Liver (tissue), 9 donors: ENCODE results near the gene PGLYRP2. TPM values are rescaled to one million over a fixed set of nuclear protein-coding genes. Genes with fewer than 3 reads are reported as not detected.

Experiments used
- DNase-seq: peaks from one replicate; pipeline ENCODE4 v3.0.0-alpha.2; 2017; ENCODE audit warnings: low spot score
- H3K27ac ChIP-seq, 2 donors: one replicate each; pipeline ENCODE4 v1.7.0; 2013; ENCODE audit warnings: inconsistent platforms in 2 of 2, low read length in 2 of 2, control low read depth in 1 of 2, low read depth in 1 of 2, mild to moderate bottlenecking in 1 of 2
- H3K27me3 ChIP-seq, 4 donors: one replicate each; pipeline versions ENCODE4 v1.6.1 to v1.7.0; 2013; ENCODE audit warnings: low read length in 3 of 4, inconsistent platforms in 1 of 4, mild to moderate bottlenecking in 1 of 4, moderate library complexity in 1 of 4; ENCODE audit not compliant: control insufficient read depth in 4 of 4, insufficient read depth in 4 of 4
- H3K36me3 ChIP-seq, 4 donors: one replicate each; pipeline versions ENCODE4 v1.6.1 to v1.7.0; 2013; ENCODE audit warnings: low read length in 3 of 4, mild to moderate bottlenecking in 3 of 4, low read depth in 1 of 4, moderate library complexity in 1 of 4; ENCODE audit not compliant: control insufficient read depth in 4 of 4, insufficient read depth in 3 of 4
- H3K4me1 ChIP-seq, 4 donors: one replicate each; pipeline versions ENCODE4 v1.6.1 to v1.7.0; 2013; ENCODE audit warnings: low read length in 3 of 4, mild to moderate bottlenecking in 3 of 4, moderate library complexity in 1 of 4; ENCODE audit not compliant: control insufficient read depth in 4 of 4, insufficient read depth in 4 of 4
- H3K4me3 ChIP-seq, 3 donors: one replicate each; pipeline versions ENCODE4 v1.6.1 to v1.7.0; 2013; ENCODE audit warnings: low read length in 3 of 3, control low read depth in 1 of 3, low read depth in 1 of 3, mild to moderate bottlenecking in 1 of 3
- H3K9ac ChIP-seq, 2 donors: one replicate each; pipeline ENCODE4 v1.7.0; 2013; ENCODE audit warnings: low read length in 2 of 2, mild to moderate bottlenecking in 2 of 2, moderate library complexity in 2 of 2, control low read depth in 1 of 2, low read depth in 1 of 2
- H3K9me3 ChIP-seq, 4 donors: one replicate each; pipeline versions ENCODE4 v1.6.1 to v1.7.0; 2013; ENCODE audit warnings: low read length in 3 of 4; ENCODE audit not compliant: control insufficient read depth in 4 of 4
- EGR1 ChIP-seq, 2 donors: IDR thresholded peaks; 2 replicates each; pipeline ENCODE4 v1.6.1; 2016 to 2018; ENCODE audit warnings: antibody characterized with exemption in 2 of 2, low read depth in 2 of 2
- FOXA1 ChIP-seq: IDR thresholded peaks from 2 replicates; pipeline ENCODE4 v1.6.1; 2016; ENCODE audit warnings: antibody characterized with exemption
- FOXA2 ChIP-seq: IDR thresholded peaks from 2 replicates; pipeline ENCODE4 v1.6.1; 2016; ENCODE audit warnings: antibody characterized with exemption
- GABPA ChIP-seq, 2 donors: IDR thresholded peaks in 1 of 2; conservative IDR thresholded peaks in 1 of 2; 2 replicates each; pipeline ENCODE4 v1.6.1; 2016; ENCODE audit warnings: antibody characterized with exemption in 2 of 2, mild to moderate bottlenecking in 1 of 2, moderate library complexity in 1 of 2
- HNF4A ChIP-seq, 2 donors: conservative IDR thresholded peaks; 2 replicates each; pipeline ENCODE4 v1.6.1; 2016; ENCODE audit warnings: antibody characterized with exemption in 2 of 2, mild to moderate bottlenecking in 2 of 2
- HNF4G ChIP-seq: IDR thresholded peaks from 2 replicates; pipeline ENCODE4 v1.6.1; 2016; ENCODE audit warnings: antibody characterized with exemption
- JUND ChIP-seq, 2 donors: IDR thresholded peaks; 2 replicates each; pipeline ENCODE4 v1.6.1; 2016; ENCODE audit warnings: antibody characterized with exemption in 2 of 2
- NR2F2 ChIP-seq: IDR thresholded peaks from 2 replicates; pipeline ENCODE4 v1.6.1; 2016; ENCODE audit warnings: antibody characterized with exemption
- RAD21 ChIP-seq, 2 donors: IDR thresholded peaks; 2 replicates each; pipeline ENCODE4 v1.6.1; 2016; ENCODE audit warnings: antibody characterized with exemption in 2 of 2, mild to moderate bottlenecking in 2 of 2
- RXRA ChIP-seq, 2 donors: IDR thresholded peaks; 2 replicates each; pipeline ENCODE4 v1.6.1; 2017 to 2018; ENCODE audit warnings: antibody characterized with exemption in 2 of 2, mild to moderate bottlenecking in 1 of 2
- SP1 ChIP-seq: IDR thresholded peaks from 2 replicates; pipeline ENCODE4 v1.6.1; 2018; ENCODE audit warnings: antibody characterized with exemption, mild to moderate bottlenecking
- TAF1 ChIP-seq: conservative IDR thresholded peaks from 2 replicates; pipeline ENCODE4 v1.6.1; 2016; ENCODE audit warnings: antibody characterized with exemption, mild to moderate bottlenecking
- YY1 ChIP-seq: IDR thresholded peaks from 2 replicates; pipeline ENCODE4 v1.6.1; 2016; ENCODE audit warnings: antibody characterized with exemption, mild to moderate bottlenecking
- WGBS: extraction: QIAGEN DNeasy Blood & Tissue Kit; methylation state at CpG from one replicate; pipeline ENCODE4 v1.1.7; 2013; 5-methylcytosine and 5-hydroxymethylcytosine counted together
- polyA plus RNA-seq, 2 donors: library from polyadenylated mRNA; stranded (reverse) in 1 of 2; unstranded in 1 of 2; fragments of 200-250 nt in 1 of 2; fragments of >200 nt in 1 of 2; fragmentation: Nextera tagmentation in 1 of 2; extraction: Ambion mirVana in 1 of 2; gene quantifications; one replicate each; pipeline versions ENCODE4 v1.2.1 to v1.2.3, GENCODE V29; 2013 to 2015
- total RNA-seq, 2 donors: library from RNA; depleted of rRNA; stranded (reverse); fragments of >200 nt; gene quantifications; one replicate each; pipeline ENCODE4 v1.2.3, GENCODE V29; 2014
- TF ChIP-seq, protein P1 (sequence below): IDR thresholded peaks from 2 replicates; pipeline ENCODE4 v1.6.1; 2016; ENCODE audit warnings: antibody characterized with exemption
- TF ChIP-seq, protein P2 (sequence below): IDR thresholded peaks from 2 replicates; pipeline ENCODE4 v1.6.1; 2016; ENCODE audit warnings: antibody characterized with exemption
- TF ChIP-seq, protein P3 (sequence below): IDR thresholded peaks from 2 replicates; pipeline ENCODE4 v1.6.1; 2016; ENCODE audit warnings: antibody characterized with exemption, mild to moderate bottlenecking
- TF ChIP-seq, protein P4 (sequence below): IDR thresholded peaks from 2 replicates; pipeline ENCODE4 v1.6.1; 2016; ENCODE audit warnings: antibody characterized with exemption
- TF ChIP-seq, protein P5 (sequence below): fragments of 150-350 bp; IDR thresholded peaks from 2 replicates; pipeline ENCODE4 v1.5.1; 2017; ENCODE audit warnings: improper control_type of control experiment, low read depth, low read length; ENCODE audit not compliant: missing input control
- donor health status: healthy.
- donor health status: healthy.
- donor health status: healthy.
- donor health status: healthy.
- donor health status: healthy.

The PGLYRP2 gene
- total and polyA plus RNA-seq, 4 donors, result 9.9 to 134 (median 92.4) TPM

DNA sequence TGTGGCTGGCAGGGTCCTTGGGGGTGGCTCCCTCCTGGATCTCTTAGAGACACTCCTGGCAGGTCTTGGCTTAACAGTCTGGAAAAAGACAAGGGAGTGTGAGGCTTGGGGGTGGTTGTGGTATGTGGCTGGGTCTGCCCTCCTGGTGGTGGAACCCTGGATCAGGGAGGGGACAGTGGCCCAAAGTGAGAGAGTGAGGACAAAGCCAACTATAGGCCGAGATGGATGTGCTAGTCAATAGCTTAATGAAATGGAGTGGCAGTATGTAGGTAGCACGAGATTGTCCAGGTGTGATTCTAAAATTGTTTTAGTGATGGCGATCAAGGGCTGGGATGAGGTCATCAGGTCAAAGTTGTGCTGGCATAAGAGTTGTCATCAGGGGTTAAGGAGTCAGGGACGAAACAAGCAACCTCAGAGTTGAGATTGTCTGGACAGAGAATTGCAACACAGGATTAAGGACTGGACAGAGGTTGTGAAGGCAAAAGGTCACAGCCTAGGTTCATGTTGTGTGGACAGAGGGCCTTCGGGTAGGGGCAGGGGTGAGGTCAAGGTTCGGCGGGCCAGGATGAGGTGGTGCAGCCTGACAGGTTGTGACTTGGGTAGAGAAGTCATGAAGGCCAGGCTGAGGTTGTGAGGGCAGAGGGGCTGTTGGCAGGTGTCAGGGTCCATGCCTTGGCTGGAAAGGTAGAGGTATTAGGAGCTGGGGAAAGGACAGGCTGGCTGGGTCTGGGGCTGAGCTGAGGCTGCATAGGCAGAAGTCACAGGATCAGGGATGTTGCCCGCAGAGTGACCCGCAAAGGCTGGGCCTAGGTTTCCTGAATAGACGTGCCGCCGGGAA is 10.4 kb downstream of the PGLYRP2 start:
- TF ChIP-seq, protein P1, sequence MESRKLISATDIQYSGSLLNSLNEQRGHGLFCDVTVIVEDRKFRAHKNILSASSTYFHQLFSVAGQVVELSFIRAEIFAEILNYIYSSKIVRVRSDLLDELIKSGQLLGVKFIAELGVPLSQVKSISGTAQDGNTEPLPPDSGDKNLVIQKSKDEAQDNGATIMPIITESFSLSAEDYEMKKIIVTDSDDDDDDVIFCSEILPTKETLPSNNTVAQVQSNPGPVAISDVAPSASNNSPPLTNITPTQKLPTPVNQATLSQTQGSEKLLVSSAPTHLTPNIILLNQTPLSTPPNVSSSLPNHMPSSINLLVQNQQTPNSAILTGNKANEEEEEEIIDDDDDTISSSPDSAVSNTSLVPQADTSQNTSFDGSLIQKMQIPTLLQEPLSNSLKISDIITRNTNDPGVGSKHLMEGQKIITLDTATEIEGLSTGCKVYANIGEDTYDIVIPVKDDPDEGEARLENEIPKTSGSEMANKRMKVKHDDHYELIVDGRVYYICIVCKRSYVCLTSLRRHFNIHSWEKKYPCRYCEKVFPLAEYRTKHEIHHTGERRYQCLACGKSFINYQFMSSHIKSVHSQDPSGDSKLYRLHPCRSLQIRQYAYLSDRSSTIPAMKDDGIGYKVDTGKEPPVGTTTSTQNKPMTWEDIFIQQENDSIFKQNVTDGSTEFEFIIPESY, result peak; percentile 27
- peak; percentile 48 for TF ChIP-seq YY1
- TF ChIP-seq FOXA2, result peak; percentile 42
- TF ChIP-seq RAD21 (IDR thresholded peaks at IDR 0.05), result peak in 1 of 2 donors; percentile 51
- peak; percentile 95 for TF ChIP-seq NR2F2
- TF ChIP-seq JUND (IDR thresholded peaks at IDR 0.05), result peak; percentile 29 to 74
- TF ChIP-seq, protein P2, sequence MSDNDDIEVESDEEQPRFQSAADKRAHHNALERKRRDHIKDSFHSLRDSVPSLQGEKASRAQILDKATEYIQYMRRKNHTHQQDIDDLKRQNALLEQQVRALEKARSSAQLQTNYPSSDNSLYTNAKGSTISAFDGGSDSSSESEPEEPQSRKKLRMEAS, result peak; percentile 57
- TF ChIP-seq SP1, result peak; percentile 79
- TF ChIP-seq FOXA1, result no peak
- TF ChIP-seq, protein P3, sequence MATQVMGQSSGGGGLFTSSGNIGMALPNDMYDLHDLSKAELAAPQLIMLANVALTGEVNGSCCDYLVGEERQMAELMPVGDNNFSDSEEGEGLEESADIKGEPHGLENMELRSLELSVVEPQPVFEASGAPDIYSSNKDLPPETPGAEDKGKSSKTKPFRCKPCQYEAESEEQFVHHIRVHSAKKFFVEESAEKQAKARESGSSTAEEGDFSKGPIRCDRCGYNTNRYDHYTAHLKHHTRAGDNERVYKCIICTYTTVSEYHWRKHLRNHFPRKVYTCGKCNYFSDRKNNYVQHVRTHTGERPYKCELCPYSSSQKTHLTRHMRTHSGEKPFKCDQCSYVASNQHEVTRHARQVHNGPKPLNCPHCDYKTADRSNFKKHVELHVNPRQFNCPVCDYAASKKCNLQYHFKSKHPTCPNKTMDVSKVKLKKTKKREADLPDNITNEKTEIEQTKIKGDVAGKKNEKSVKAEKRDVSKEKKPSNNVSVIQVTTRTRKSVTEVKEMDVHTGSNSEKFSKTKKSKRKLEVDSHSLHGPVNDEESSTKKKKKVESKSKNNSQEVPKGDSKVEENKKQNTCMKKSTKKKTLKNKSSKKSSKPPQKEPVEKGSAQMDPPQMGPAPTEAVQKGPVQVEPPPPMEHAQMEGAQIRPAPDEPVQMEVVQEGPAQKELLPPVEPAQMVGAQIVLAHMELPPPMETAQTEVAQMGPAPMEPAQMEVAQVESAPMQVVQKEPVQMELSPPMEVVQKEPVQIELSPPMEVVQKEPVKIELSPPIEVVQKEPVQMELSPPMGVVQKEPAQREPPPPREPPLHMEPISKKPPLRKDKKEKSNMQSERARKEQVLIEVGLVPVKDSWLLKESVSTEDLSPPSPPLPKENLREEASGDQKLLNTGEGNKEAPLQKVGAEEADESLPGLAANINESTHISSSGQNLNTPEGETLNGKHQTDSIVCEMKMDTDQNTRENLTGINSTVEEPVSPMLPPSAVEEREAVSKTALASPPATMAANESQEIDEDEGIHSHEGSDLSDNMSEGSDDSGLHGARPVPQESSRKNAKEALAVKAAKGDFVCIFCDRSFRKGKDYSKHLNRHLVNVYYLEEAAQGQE, result peak; percentile 53
- no peak for TF ChIP-seq EGR1 (IDR thresholded peaks at IDR 0.05; ENCODE audit: low read depth in 2 of 2)
- TF ChIP-seq, protein P4, sequence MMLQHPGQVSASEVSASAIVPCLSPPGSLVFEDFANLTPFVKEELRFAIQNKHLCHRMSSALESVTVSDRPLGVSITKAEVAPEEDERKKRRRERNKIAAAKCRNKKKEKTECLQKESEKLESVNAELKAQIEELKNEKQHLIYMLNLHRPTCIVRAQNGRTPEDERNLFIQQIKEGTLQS, result no peak
- TF ChIP-seq, protein P5, sequence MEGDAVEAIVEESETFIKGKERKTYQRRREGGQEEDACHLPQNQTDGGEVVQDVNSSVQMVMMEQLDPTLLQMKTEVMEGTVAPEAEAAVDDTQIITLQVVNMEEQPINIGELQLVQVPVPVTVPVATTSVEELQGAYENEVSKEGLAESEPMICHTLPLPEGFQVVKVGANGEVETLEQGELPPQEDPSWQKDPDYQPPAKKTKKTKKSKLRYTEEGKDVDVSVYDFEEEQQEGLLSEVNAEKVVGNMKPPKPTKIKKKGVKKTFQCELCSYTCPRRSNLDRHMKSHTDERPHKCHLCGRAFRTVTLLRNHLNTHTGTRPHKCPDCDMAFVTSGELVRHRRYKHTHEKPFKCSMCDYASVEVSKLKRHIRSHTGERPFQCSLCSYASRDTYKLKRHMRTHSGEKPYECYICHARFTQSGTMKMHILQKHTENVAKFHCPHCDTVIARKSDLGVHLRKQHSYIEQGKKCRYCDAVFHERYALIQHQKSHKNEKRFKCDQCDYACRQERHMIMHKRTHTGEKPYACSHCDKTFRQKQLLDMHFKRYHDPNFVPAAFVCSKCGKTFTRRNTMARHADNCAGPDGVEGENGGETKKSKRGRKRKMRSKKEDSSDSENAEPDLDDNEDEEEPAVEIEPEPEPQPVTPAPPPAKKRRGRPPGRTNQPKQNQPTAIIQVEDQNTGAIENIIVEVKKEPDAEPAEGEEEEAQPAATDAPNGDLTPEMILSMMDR, result no peak
- TF ChIP-seq GABPA (IDR thresholded peaks at IDR 0.05 in 1 of 2, conservative IDR thresholded peaks at IDR 0.05 in 1 of 2), result no peak
- TF ChIP-seq RXRA (IDR thresholded peaks at IDR 0.05), result peak; percentile 97 to 98
- TF ChIP-seq HNF4G, result peak; percentile 84
- peak; percentile 96 to 97 for TF ChIP-seq HNF4A (conservative IDR thresholded peaks at IDR 0.05)
- TF ChIP-seq TAF1, result no peak
- Histone ChIP-seq H3K9ac (no peak overlapping the region), H3K27me3 (no peaks in the 10 kb centered on the region), H3K9me3 (no peaks in the 10 kb centered on the region), H3K4me1 (peaks cover 14 to 29% (median 23%) of the 10 kb centered on the region in 4 donors), H3K27ac (peak overlapping the region in 1 of 2 donors; percentile 61), H3K36me3 (peaks cover 0 to 6% (median under 1%) of the 10 kb centered on the region in 4 donors), H3K4me3 (no peak overlapping the region)
- peak; percentile 53 for DNase-seq
- WGBS, result 34% methylated on average over 12 of the region's 12 CpGs
